Parathyroid adenoma (tissue), 2 donors: ENCODE results near the gene TMEM121.

Experiments used
- H2AFZ ChIP-seq: fragments of 300-600 bp; sonication (generic); one replicate; pipeline ENCODE4 v1.7.0; 2017; ENCODE audit warnings: antibody characterized with exemption, mild to moderate bottlenecking
- H3K27ac ChIP-seq: fragments of 300-600 bp; sonication (generic); one replicate; pipeline ENCODE4 v1.7.0; 2017
- H3K27me3 ChIP-seq: fragments of 300-600 bp; sonication (generic); one replicate; pipeline ENCODE4 v1.7.0; 2017; ENCODE audit warnings: low read length; ENCODE audit not compliant: control insufficient read depth, insufficient read depth
- H3K36me3 ChIP-seq: fragments of 300-600 bp; sonication (generic); one replicate; pipeline ENCODE4 v1.7.0; 2017; ENCODE audit warnings: low read length; ENCODE audit not compliant: control insufficient read depth, insufficient read depth
- H3K4me1 ChIP-seq: fragments of 300-600 bp; sonication (generic); one replicate; pipeline ENCODE4 v1.7.0; 2017; ENCODE audit warnings: control low read depth
- H3K4me2 ChIP-seq: fragments of 300-600 bp; sonication (generic); one replicate; pipeline ENCODE4 v1.7.0; 2017; ENCODE audit warnings: low read length
- H3K4me3 ChIP-seq: fragments of 300-600 bp; sonication (generic); one replicate; pipeline ENCODE4 v1.7.0; 2017; ENCODE audit warnings: low read depth, low read length
- H3K79me2 ChIP-seq: fragments of 300-600 bp; sonication (generic); one replicate; pipeline ENCODE4 v1.7.0; 2017; ENCODE audit warnings: control low read depth
- H3K9ac ChIP-seq: fragments of 300-600 bp; sonication (generic); one replicate; pipeline ENCODE4 v1.7.0; 2017; ENCODE audit warnings: mild to moderate bottlenecking
- H3K9me3 ChIP-seq: fragments of 300-600 bp; sonication (generic); one replicate; pipeline ENCODE4 v1.7.0; 2017; ENCODE audit warnings: low read length; ENCODE audit not compliant: control insufficient read depth
- CTCF ChIP-seq: fragments of 300-600 bp; sonication (generic); IDR thresholded peaks from one replicate; pipeline ENCODE4 v1.7.0; 2017; ENCODE audit warnings: antibody characterized with exemption, mild to moderate bottlenecking
- donor health status: primary hyperparathyroidism.

TMEM121 gene

GRCh38 chr14:105482486-105483110 is 43.8 kb upstream of the TMEM121 start:
- Histone ChIP-seq H3K27me3 (peaks cover 6% of the 10 kb centered on the region), H3K4me2 (peak overlapping the region; percentile 60), H2AFZ (peak overlapping the region; percentile 6), H3K79me2 (no peaks in the 10 kb centered on the region), H3K4me3 (no peak overlapping the region), H3K4me1 (peaks cover 25% of the 10 kb centered on the region), H3K36me3 (no peaks in the 10 kb centered on the region), H3K27ac (peak overlapping the region; percentile 87), H3K9me3 (no peaks in the 10 kb centered on the region), H3K9ac (no peak overlapping the region)
- TF ChIP-seq CTCF: no peak

GRCh38 chr14:105483300-105484068 is 42.9 kb upstream of the TMEM121 start:
- H3K9me3 ChIP-seq: no peaks in the 10 kb centered on the region
- no peak overlapping the region for H3K9ac ChIP-seq
- H3K79me2 ChIP-seq: no peaks in the 10 kb centered on the region
- no peak for TF ChIP-seq CTCF
- H3K36me3 ChIP-seq: no peaks in the 10 kb centered on the region
- no peak overlapping the region for H2AFZ ChIP-seq
- peak overlapping the region; percentile 87 for H3K27ac ChIP-seq
- H3K4me2 ChIP-seq: no peak overlapping the region
- no peak overlapping the region for H3K4me3 ChIP-seq
- peaks cover 7% of the 10 kb centered on the region for H3K27me3 ChIP-seq
- H3K4me1 ChIP-seq: peaks cover 25% of the 10 kb centered on the region

- no peak for TF ChIP-seq CTCF
- H3K4me1 ChIP-seq: peaks cover 28% of the 10 kb centered on the region
- no peak overlapping the region for H3K4me3 ChIP-seq
- peak overlapping the region; percentile 43 for H3K27ac ChIP-seq
- no peak overlapping the region for H3K9ac ChIP-seq
- H3K4me2 ChIP-seq: no peak overlapping the region
- H3K79me2 ChIP-seq: no peaks in the 10 kb centered on the region
- no peak overlapping the region for H2AFZ ChIP-seq
- peaks cover 7% of the 10 kb centered on the region for H3K27me3 ChIP-seq
- H3K9me3 ChIP-seq: no peaks in the 10 kb centered on the region
- no peaks in the 10 kb centered on the region for H3K36me3 ChIP-seq
Observed at GRCh38 chr14:105484069-105484996, 42.0 kb upstream of the TMEM121 start.

GRCh38 chr14:105484997-105485393 is 41.4 kb upstream of the TMEM121 start:
- TF ChIP-seq CTCF: no peak
- no peak overlapping the region for H3K4me2 ChIP-seq
- H3K9me3 ChIP-seq: no peaks in the 10 kb centered on the region
- peaks cover 7% of the 10 kb centered on the region for H3K27me3 ChIP-seq
- H2AFZ ChIP-seq: no peak overlapping the region
- H3K27ac ChIP-seq: peak overlapping the region; percentile 43
- peaks cover 30% of the 10 kb centered on the region for H3K4me1 ChIP-seq
- H3K9ac ChIP-seq: no peak overlapping the region
- H3K79me2 ChIP-seq: no peaks in the 10 kb centered on the region
- no peaks in the 10 kb centered on the region for H3K36me3 ChIP-seq
- H3K4me3 ChIP-seq: no peak overlapping the region
